Left cardiac atrium (tissue), 4 donors: ENCODE measurements around the gene MAP1LC3B2. TPM values are rescaled to one million over a fixed set of nuclear protein-coding genes. Genes with fewer than 3 reads are reported as not detected.
A peak's percentile ranks its signal among the peaks of the same experiment; 100 is the strongest.
"Not testable (repeated sequence)": the region's sequence is repeated elsewhere in the genome, so short reads cannot be mapped to it uniquely, and the experiment has no call there.

ENCODE experiments used
- ATAC-seq, 2 donors: fragments of 200-7000 bp; cut with Tn5 transposase; one replicate each; pipeline ENCODE4 v1.9.1; 2020; ENCODE audit warnings: mild to moderate bottlenecking in 2 of 2, moderate library complexity in 2 of 2
- DNase-seq: peaks from one replicate; pipeline ENCODE4 v3.0.0-alpha.2; 2020
- intact Hi-C, 2 donors: fragments of 100-400 bp; cut with DNase I; formaldehyde crosslinking; loops; one replicate each; pipeline versions ENCODE4 v1.14.1 to v1.15.1; 2022 to 2023
- total RNA-seq, 2 donors: library from RNA; stranded (reverse); fragmentation: NEBNext Ultra II Directional; extraction: Animal tissue kit (Norgen Biotek cat#: 25700); gene quantifications; one replicate each; pipeline ENCODE4 v1.2.1, GENCODE V29; 2021
- donor health status: DM: no; HTN: yes; CAD: no.
- donor health status: DM: no; HTN: yes; CAD: no; lungs with severe emphysema.
- donor health status: DM: yes; HTN: yes; CAD: no.
- donor health status: Dilated cardiomyopathy.

MAP1LC3B2 gene
- total RNA-seq, 2 donors from 2014 or later, result 1.3 to 2.1 TPM

DNA sequence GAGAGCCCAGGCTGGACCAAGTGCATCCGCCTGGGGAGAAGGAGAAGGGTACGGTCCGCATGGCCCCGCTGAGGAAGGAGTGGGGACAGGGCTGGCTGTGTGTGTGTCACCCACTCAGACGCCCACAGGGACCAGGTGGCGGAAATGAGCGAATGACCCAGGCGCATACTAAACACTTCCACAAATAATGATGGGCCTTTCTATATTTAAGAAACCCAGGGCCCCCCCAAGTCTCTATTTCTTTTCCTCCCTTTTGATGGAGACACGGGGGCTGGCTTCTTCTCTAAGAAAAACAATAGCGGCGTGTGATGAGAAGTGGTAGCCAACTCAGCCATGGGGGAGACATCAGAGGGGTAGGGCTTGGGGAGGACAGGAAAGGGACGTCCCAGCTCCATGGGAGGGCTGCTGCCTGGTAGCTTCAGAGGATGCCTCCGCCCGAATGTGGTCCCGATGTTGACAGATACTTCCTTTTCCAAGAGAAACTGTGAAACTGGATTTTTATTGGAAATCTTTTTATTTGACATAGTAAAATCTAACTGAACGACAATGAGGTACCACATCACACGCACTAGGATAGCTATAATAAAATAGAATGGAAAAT lies 6.3 kb upstream of the MAP1LC3B2 start:
- intact Hi-C loops, result no loop called here
- no peak for ATAC-seq
- DNase-seq, result no peak

DNA sequence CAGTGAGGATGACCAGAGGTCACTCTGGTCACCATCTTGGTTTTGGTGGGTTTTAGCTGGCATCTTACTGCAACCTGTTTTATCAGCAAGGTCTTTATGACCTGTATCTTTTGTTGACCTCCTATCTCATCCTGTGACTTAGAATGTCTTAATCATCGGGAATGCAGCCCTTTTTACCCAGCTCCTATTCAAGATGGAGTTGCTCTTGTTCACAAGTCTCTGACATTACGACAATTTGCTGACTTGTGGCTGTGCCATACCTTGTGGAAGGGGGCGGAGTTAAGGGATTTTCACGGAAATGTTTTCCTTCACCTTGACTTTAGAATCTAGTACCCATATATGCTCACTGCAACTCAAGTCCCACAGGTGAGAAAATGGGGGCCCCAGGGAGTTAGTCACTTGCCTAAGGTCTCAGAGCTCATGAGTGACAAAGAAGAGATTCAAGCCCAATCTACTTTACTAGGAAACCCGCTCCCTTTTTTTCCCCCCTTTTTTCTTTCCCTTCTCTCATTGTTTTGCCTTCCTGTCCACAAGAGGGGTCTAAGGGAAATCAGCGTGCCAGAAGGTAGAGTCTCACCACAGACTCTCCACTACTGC lies 2.7 kb upstream of the MAP1LC3B2 start:
- ATAC-seq, result no peak
- no peak for DNase-seq
- intact Hi-C loops, result no loop called here

DNA sequence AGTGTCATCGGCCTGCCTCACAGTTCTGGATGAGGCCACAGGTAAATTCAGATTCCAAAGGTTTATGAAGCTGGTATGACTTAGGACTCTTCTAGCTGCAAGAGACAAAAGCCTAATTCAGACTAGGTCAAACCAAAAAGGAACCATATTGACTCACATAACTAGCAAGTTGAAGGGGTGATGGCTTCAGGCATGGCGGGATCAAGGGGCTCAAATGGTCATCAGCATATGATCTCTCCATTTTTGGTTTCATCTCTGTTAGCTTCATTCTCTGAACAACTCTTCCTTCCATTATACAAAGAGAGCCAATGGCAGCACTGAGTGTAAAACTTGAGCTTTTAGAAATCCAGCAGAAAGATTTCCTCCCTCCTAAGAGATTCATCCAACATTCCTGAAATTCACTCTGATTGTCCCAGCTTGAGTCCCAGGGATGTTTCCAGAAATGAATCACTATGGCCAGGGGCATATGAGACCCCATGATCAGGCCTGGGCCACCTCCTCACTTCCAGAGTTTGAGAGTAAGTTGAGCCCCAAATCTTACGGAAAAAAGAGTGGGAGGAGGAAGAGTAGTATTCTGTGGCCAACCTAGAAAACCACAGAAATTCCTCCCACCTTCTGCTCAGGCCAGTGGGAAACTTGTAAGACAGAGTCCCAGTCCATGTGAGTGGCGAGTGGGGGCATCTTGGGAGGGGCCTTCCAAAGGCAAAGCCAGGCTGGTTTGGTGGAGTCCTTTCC lies 2.0 kb upstream of the MAP1LC3B2 start:
- no peak for DNase-seq
- no peak for ATAC-seq
- intact Hi-C loops, result no loop called here

DNA sequence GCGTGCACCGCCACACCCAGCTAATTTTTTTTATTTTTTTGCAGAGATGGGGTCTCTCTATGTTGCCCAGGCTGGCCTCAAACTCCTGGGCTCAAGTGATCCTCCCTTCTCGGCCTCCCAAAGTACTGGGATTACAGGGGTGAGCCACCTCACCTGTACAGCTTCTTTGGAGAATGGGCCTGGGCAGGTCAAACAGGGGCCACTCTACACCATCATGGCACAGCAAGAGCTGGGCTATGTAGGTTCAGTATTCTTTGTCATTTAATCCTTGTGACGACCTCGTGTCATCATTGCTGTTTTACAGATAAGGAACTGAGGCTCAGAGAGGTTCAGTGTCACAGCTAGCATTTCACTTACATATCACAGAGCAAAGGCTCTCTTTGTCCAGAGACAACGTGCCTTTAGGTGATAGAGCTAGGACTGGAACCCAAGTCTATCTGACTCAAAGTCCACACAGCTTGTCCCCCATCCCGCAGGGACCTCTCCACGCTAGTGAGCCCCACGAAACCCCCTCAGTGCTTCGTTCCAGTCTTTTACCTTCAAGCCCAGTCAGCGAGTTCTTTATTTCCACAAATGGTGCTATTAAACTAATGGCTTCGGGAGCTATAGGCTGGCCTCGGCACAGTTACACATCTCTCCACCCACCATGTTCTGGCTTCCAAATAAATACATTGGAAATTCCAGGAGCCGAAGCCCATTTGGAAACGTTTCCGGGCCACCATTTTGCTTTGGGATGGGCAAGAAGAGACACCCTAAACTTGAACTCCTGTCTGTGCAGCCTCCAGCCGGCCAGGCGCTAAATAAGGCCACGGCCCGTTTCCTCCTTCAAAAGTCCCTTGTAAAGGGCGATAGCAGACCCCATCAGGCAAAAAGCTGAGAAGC lies 660 bp upstream of the MAP1LC3B2 start:
- no peak for ATAC-seq
- DNase-seq, result no peak
- intact Hi-C loops, result no loop called here

DNA sequence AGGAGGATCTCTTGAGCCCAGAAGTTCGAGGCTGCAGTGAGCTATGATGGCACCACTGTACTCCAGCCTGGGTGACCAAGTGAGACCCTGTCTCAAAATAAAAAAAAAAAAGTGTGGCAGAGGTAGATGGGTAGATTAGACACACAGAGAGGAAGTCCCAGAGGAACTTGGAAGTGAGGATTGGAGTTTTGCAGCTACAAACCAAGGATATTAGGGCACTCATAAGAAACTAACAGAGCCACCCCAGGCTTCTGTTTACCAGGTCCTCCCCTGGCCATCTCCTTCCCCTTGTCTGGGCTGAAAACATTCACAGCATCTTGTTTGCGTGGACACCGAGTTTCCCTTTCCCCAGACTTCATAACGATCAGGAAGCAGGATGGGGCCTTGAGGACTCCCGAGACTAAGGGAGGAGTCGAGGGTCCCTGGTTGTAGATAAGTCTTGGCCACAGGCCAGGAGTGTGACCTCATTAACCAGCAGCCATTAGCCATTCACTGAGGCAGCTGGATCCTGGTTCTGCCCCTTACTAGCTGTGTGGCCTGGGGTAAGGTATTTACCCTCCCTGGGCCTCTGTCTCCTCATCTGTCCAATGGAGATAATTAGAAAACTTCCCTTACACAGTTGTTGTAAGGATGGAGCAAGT lies 2.1 kb downstream of the MAP1LC3B2 start:
- no peak for ATAC-seq
- intact Hi-C loops, result no loop called here

DNA sequence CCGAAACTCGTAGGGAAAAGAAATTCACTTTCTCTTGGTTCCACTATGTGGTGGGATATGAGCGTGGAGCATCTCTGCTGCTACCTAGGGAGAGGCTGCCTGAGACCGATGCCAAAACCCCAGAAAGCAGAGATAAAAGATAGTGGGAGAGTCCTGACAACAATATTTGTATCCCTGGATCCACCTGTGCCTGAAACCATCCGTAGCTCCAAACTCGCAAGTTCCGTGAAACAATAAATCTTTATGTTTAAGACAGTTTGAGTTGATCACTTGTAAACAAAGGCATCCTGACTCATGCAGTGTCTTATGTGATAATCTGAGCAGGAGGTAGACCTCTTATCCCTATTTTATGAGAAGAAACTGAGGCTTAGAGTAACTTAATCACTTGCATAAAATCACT lies 2.9 kb downstream of the MAP1LC3B2 start:
- no peak for DNase-seq
- ATAC-seq, result no peak
- intact Hi-C loops, result no loop called here

More for the DNA sequence above, 2.1 kb downstream of the MAP1LC3B2 start:
- no peak for DNase-seq

DNA sequence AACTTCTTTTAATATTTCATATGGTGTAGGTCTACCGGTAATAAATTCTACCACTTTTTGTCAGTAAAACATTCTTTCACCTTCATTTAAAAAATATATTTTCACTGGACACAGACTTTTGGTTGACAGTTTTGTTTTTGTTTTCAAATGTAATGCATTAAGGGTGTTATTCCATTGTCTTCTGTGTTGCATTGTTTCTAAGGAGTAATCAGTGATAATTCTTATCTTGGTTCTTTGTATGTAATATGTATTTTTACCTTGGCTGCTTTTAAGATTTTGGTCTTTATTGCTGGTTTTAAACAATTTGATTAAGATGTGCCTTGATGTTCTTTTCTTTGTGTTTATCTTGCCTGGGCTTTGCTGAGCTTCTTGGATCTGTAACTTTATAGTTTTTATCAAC lies 4.1 kb downstream of the MAP1LC3B2 start:
- DNase-seq (no peak), ATAC-seq (no peak)
- intact Hi-C loops, result no loop called here

DNA sequence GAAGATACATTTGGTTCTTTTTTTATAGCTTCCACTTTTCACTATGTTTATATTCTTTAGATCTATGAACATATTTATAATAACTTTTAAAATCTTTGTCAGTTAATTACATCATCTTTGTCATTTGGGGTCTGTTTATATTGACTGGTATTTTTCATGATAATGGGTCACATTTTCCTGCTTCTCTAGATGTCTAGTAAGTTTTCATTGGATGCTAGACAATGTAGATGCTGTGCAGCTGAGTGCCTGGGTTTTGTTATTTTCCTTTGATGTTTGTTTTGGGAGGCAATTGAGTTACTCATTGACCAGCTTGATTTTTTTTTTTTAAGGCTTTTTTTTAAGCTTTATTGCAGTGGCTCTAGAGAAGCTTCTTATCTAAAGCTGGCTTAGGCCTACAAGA lies 4.9 kb downstream of the MAP1LC3B2 start:
- ATAC-seq, result no peak
- intact Hi-C loops, result no loop called here
- DNase-seq, result no peak

DNA sequence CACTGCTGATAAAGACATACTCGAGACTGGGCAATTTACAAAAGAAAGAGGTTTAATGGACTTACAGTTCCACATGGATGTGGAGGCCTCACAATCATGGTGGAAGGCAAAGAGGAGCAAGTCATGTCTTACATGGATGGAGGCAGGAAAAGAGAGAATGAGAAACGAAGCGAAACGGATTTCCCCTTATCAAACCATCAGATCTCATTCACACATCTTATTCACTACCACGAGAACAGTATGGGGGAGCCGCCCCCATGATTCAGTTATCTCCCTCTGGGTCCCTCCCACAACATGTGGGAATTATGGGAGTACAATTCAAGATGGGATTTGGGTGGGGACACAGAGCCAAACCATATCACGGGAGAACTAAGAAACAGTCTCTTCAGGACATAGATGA lies 6.0 kb downstream of the MAP1LC3B2 start:
- intact Hi-C loops, ATAC-seq, DNase-seq: not testable (repeated sequence)

DNA sequence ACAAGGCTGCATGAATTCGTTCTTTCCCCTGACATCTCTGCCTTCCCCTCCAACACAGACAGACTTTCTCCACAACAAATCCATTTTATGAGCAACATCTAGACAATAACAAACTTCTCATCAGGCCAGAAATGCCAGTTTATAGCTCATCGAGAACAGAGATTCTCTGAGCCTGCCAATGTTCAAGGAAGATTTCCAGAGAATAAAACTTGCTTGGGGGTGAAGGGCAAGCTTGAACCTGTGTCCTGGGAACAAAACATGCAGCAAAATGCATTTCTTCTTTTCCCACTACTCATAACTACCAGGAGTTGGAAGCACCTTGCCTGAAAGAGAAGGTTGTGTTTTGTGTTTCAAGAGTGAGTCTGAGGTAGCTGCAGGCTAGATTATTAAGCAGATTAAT lies 6.8 kb downstream of the MAP1LC3B2 start:
- intact Hi-C loops, result no loop called here
- ATAC-seq (no peak), DNase-seq (no peak)

DNA sequence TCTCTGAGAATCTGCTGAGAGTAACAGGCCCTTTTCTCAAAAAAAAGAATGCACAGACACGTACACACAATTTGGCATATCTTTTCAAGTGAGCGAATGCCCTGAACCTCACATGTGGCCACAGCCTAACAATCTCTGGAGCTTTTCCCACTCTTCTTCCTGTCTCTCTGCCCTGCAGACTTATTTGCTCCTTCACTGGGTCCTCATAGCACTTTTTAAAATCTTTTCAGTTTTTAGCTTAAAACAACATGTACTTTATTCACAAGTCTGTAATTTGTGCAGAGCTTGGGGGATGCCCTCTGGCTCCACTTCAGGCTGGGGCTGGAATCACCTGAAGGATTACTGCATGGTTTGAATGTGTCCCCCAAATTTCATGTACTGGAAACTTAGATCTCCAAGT lies 9.0 kb downstream of the MAP1LC3B2 start:
- no peak for DNase-seq
- no peak for ATAC-seq
- intact Hi-C loops, result loop anchor here in 1 of 2 donors (1.0 kb wide), 1 partner anchor 12 kb away; no protein-coding TSS in a partner anchor

DNA sequence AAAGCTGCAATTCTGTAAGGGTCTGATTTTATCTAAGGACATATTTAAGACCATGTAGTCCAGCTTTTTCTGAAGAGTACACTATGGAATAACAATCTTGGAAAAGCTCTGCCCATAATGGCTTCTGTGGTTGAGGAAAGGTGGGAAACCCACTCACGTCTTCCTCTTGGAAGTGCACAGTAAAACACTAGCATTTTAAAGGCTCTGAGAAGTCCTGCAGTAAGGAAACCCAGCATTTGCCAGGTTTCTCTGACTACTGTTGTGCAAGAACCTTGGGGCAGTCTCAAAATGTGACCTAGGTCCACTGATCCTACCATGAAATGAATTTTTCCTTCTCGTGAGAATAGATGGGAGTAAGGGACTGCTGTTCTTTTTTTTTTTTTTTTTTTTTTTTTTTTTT lies 11.9 kb downstream of the MAP1LC3B2 start:
- intact Hi-C loops, result no loop called here
- ATAC-seq (no peak), DNase-seq (no peak)

DNA sequence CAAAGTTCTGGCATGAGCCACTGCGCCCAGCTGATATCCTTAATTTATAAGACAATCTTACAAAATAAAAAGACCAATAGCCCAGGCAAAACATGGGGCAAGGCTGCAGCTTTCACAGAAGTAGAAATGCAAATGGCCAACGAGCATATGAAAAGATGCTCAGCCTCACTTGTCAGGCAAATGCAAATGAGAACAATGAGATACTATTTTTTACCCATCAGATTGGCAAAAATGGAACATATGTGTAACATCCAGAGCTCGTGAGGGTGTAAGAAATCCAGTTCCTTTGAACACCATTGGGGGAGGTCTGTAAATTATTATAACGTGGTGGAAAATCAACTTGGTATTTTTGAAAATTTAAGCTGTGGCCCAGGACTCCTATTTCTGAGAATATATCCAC lies 14.6 kb downstream of the MAP1LC3B2 start:
- intact Hi-C loops, result no loop called here
- ATAC-seq, result no peak

DNA sequence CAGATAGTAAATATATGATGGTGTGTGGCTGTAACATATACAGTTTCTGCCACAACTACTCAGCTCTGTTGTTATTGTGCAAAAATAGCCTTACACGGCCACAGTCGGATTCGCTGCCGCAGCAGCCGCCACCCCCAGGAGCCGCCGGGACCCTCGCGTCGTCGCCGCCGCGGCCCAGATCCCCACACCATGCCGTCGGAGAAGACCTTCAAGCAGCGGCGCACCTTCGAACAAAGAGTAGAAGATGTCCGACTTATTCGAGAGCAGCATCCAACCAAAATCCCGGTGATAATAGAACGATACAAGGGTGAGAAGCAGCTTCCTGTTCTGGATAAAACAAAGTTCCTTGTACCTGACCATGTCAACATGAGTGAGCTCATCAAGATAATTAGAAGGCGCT lies 16.6 kb downstream of the MAP1LC3B2 start:
- DNase-seq, intact Hi-C loops, ATAC-seq: not testable (repeated sequence)

More for the DNA sequence above, 14.6 kb downstream of the MAP1LC3B2 start:
- no peak for DNase-seq

DNA sequence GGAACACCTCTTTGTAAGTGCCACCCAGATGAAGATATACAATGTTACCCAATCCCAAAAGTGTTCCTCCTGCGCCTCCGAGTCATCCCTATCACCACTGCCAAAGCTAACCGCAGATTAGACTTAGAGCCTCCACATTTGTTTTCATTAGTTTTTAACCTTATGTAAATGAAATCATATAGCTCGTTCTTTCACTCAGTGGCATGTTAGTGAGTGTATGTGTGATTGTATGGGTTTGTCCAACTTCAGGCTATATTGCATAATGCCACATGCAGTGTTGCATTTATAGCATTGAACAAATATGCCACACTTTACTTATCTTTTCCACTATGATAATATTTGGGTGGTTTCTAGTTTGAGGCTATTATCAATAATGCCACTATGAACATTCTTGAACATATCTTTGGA lies 18.0 kb downstream of the MAP1LC3B2 start:
- ATAC-seq (no peak), DNase-seq (no peak)
- intact Hi-C loops, result no loop called here

DNA sequence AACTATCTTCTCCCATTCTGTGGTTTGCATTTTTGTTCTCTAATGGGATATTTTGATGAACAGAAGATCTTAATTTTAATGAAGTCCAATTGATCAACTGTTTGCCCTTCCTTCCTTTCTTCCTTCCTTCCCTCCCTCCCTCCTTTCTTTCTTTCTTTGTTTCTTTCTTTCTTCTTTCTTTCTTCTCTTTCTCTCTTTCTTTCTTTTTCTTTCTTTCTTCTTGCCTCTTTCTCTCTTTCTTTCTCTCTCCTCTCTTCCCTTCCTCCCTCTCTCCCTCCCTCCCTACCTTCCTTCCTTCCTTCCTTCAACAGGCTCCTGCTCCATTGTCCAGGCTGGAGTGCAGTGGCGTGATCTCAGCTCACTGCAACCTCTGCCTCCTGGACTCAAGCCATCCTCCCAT lies 18.9 kb downstream of the MAP1LC3B2 start:
- DNase-seq (no peak), ATAC-seq (no peak)
- intact Hi-C loops, result no loop called here

DNA sequence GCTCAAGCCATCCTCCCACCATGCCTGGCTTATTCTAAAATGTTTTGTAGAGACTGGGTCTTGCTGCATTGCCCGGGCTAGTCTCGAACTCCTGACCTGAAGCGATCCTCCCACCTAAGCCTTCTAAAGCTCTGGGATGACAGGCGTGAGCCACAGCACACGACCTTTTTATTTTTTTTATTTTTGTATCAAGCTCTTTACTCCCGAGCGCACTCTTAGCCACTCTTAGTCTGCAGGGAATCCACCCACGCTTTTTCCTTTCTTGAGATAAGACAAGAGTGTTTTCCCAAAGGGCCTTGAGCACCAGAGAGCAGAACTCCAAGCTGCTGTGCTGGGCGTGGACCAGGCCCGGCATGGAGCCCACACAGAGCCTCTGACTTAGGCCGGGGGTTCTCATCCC lies 23.4 kb downstream of the MAP1LC3B2 start:
- peak; percentile 66 for DNase-seq
- intact Hi-C loops, result loop anchor here in 1 of 2 donors (10.0 kb wide), 1 partner anchor 128 kb away; no protein-coding TSS in a partner anchor
- ATAC-seq, result peak; percentile 95 to 96

DNA sequence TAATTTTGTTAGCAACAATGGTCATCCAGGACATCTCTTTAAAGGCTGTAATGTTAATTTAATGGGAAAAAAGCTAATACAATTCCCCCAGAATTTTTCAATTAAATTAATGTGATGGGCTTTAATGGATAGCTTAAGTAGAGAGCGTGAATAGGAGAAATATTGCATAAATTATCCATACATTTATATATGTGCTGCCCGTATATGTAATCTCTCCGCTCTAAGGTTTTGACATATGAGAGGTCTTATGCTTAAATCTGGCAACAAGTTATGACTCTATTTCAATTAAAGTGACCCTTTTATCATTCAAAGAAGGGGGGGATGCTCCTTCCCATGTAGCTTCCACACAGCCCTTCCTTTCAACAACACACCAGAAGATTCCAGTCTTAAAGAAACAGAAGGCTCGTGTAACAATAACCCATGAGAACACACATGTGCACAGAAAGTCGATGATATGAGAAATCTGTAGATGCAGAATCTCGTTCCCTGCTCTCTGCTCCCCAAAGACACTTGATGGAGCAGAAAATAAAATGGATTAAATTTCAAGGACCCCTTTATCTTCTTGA lies 24.0 kb downstream of the MAP1LC3B2 start:
- peak in 1 of 2 donors; percentile 29 for ATAC-seq
- no peak for DNase-seq
- intact Hi-C loops, result loop anchor here in 1 of 2 donors (10.0 kb wide), 1 partner anchor 128 kb away; no protein-coding TSS in a partner anchor

DNA sequence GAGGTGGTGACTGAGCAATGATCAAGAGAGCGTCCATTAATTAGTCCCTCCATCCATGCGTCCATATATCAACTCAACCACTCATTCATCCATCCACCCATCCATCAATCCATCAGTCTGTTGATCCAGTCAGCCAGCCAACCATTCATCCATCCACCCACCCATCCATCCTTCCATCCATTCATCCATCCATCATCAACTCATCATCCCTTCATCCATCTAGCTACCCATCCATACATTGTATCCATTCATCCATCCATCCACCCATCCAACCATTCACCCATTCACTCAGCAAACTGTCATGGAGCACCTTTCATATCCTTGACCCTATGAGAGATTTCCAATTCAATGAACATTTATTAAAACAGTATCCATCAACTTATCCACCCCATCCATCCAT lies 28.1 kb downstream of the MAP1LC3B2 start:
- ATAC-seq (no peak), DNase-seq (no peak)

More for the DNA sequence above, 28.1 kb downstream of the MAP1LC3B2 start:
- intact Hi-C loops, result loop anchor here in 1 of 2 donors (10.0 kb wide), 1 partner anchor 132 kb away; no protein-coding TSS in a partner anchor
